Inflammatory macrophage (primary cell): Measurements from ENCODE around the gene ZNF525.
"Not testable (repeated sequence)": the region's sequence is repeated elsewhere in the genome, so short reads cannot be mapped to it uniquely, and the experiment has no call there.

Experiments
- DNase-seq, 2 donors: peaks; one replicate each; pipeline ENCODE4 v3.0.0-alpha.2; 2020 to 2022
- total RNA-seq, 18 experiments: gene quantifications; one replicate each; lab custom pipeline; 2026; ENCODE audit warnings: mixed read lengths in 6 of 18, inconsistent platforms in 2 of 18; lab: John Stamatoyannopoulos, UW

ZNF525 gene
- 4.3 to 36.0 (median 15.4) reads per million in 18 experiments for total RNA-seq

DNA sequence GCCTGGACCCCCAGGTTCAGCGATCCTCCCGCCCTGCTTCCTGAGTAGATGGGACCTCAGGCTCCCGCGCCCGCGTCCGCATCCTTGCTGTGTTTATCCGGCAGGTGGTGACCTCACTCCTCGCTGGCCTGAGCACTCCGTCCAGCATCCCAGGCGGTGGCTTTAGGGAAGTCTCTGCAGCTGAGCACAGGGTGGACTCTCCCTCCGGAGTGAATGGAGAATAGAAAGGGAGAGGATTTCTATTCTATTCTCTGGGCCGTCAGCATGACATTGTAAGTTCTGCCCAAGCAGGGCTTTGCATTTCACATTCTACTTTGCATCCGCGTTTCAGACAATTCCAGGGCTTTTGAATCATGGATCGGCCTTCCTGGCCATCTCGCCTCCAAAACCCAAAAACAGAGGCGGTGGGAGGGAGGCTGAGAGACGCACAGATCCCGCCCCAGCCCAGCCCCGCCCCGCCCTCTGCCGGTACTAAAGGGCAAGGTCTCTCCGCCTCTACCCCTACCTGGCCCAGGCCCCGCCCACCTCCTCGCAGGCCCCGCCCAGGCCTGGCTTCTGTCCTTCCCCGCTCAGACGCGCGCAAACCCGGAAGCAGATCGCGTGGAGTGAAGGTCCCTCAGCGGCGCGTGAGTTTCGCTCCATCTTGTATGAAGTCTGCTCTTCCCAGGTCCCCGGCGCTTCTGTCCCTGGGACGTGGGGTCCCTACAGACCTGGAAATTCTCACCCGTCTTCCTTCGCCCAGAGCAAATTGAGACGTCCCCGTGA, at the start of gene ZNF525:
ZNF525 (plus strand) TSS at position 572 of the 765 bp plus-strand sequence. CDS start 6,577 bp downstream, outside the sequence.
- DNase-seq, result peak; percentile 88 to 92

DNA sequence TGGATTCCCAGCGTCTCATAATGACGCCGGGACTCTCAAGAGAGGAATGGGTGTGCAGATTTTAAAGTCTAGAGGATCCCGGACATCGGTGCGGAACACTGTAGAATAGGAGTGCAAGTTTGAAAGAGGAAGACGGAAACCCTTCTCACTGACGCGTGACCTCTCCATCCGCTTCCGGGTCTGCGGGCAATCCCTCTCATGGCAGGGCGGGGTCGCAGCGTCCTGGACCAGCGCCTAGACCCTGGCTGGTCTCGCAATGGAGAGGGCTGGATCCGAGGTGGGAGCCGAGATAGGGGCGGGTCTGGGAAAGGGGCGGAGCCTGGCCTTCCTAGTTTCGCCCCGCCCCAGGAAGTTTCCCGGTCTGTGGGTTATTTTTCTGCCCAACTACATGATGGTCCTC, 36.5 kb upstream of the ZNF525 start:
- peak; percentile 33 to 37 for DNase-seq

GRCh38 chr19:53332484-53332883, 33.0 kb upstream of the ZNF525 start:
- no peak for DNase-seq

DNA sequence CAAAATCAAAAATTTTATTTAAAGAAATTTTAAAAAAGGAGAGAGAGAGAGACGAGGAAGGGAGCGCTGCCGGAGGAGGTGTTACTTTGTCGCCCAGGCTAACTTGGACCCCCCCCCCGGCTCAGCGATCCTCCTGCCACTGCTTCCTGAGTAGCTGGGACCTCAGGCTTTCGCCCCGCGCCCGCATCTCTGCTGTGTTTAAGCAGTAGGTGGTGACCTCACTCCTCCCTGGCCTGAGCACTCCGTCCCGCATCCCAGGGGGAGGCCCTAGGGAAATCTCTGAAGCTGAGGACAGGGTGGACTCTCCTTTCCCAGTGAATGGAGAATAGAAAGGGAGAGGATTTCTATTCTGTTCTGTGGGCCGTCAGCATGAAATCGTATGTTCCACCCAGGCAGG, 32.4 kb upstream of the ZNF525 start:
- no peak for DNase-seq

DNA sequence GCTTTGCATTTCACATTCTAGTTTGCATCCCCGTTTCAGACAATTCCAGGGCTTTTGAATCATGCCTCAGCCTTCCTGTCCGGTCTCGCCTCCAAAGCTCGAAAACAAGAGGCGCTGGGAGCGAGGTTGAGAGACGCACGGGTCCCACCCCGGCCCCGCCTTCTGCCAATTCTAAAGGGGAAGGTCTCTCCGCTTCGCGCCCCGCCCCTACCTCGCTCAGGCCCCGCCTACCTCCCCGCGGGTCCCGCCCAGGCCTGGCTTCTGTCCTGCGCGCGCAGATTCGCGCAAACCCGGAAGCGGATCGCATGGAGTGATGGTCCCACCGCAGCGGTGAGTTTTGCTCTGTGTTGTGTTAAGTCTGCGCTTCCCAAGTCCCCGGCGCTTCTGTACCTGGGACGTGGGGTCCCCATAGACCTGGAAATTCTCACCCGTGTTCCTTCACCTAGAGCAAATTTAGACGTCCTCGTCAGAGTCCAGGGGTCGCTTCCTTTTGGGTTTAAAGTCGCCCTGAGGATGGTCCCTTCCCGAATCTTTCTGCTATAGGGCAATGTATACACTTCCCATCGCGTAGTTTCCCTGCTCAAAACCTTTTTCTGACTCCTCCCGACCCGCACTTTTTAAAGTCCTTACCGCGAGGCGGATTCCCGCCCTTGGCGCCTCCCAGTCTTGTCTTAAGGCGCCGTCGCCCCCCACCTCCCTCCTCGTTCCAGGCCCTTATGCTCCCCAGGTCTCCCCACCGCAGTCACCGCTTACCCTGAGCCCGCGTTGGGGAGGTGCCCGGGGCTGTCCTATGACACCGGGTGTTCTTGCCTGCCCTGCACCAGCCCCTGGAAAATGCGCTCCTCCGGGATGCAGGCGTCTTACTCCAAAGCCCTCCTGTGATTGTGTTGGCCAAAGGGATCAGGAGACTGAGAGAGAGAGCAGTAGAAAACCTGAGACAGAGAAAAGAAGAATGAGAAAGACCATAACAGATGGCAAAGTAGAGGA, 31.7 kb upstream of the ZNF525 start, which contains the start of gene ZNF845:
ZNF845 (plus strand) TSS at position 287 of the 987 bp plus-strand sequence. CDS start 7,559 bp downstream, outside the sequence.
- DNase-seq, result peak; percentile 93 to 94

GRCh38 chr19:53344403-53344802, 21.1 kb upstream of the ZNF525 start:
- DNase-seq, result not testable (repeated sequence)

GRCh38 chr19:53355739-53356138, 9.8 kb upstream of the ZNF525 start:
- DNase-seq, result no peak

GRCh38 chr19:53357821-53358581, 7.5 kb upstream of the ZNF525 start:
- no peak for DNase-seq

DNA sequence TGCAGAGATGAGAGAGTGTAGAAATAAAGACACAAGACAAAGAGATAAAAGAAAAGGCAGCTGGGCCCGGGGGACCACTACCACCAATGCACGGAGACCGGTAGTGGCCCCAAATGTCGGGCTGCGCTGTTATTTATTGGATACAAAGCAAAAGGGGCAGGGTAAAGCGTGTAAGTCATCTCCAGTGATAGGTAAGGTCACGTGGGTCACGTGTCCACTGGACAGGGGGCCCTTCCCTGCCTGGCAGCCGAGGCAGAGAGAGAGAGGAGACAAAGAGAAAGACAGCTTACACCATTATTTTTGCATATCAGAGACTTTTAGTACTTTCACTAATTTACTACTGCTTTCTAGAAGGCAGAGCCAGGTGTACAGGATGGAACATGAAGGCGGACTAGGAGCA, 5.4 kb upstream of the ZNF525 start:
- not testable (repeated sequence) for DNase-seq

DNA sequence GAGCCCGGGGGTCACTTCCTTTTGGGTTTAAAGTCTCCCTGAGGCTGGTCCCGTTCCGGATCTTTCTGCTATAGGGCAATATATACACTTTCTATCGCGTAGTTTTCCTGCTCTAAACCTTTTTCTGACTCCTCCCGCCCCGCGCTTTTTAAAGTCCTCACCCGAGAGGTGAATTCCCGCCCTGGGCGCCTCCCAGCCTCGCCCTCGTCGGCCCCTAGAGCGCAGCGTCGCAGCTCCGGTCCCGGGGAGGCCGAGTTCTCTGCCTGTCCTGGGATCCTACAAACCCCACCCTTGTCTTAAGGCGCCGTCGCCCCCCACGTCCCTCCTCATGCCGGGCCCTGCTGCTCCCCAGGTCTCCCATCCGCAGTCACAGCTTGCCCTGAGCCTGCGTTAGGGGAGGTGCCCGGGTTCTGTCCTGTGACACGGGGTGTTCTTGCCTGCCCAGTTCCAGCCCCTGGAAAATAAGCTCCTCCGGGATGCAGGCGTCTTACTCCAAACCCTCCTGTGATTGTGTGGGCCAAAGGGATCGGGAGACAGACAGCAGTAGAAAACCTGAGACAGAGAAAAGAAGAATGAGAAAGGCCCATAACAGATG, 491 bp downstream of the ZNF525 start:
- DNase-seq, result peak in 1 of 2 donors; percentile 29

DNA sequence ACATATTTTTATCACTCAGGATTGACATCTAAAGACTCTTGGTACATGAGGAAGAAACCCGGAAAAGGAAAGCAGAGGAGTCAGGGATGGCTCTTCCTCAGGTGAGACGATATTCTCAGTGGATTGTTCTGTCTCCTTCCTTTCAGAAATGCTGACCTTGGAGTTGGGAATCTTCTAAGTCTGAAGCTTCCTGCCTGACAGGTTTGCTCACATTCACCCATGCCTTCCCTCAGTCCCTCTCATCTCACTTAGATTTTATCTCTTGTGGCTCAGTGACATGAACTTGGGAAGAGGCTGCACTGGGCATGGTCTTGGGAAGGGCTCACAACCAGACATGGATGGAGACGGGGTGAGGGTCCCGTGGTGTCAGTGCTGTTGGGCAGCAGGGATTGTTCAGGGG, 6.7 kb downstream of the ZNF525 start:
- DNase-seq, result no peak

DNA sequence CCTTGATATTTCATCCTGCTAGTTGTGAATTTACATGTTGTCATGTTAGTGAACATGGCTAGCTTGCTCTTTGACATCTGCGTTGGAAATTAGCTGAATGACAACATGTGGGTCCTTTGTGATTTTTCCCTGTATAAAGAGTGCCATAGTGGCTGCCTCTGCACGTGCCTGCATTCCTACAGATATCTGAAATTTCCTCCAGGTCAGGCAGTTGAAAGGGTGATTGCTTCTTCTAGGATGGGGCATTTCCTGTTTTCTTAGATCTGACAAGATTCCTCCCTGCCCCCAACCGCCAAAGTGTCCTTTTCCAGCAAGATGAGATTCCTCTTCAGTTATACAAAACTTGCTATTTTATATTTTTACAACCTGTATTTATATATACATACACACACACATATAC, 8.8 kb downstream of the ZNF525 start:
- no peak for DNase-seq

DNA sequence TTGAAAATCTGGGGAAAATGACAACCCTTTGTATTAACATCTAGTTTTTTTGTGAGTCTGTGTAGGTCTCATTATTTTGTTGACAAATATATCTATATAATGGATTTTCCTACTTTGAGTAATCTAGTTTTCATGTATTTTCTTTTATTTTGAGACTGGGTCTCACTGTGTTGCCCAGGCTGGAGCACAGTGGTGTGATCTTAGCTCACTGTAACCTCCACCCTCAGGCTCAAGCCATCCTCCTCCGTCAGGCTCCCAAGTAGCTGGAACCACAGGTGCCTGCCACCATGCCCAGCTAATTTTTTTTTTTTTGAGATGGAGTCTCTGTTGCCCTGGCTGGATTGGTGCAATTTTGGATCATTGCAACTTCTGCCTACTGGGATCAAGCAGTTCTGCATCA, 9.2 kb downstream of the ZNF525 start:
- DNase-seq, result no peak

GRCh38 chr19:53381376-53381775, 15.9 kb downstream of the ZNF525 start:
- no peak for DNase-seq

- no peak for DNase-seq
These were observed 22.7 kb downstream of the ZNF525 start for GRCh38 chr19:53388168-53388567.

DNA sequence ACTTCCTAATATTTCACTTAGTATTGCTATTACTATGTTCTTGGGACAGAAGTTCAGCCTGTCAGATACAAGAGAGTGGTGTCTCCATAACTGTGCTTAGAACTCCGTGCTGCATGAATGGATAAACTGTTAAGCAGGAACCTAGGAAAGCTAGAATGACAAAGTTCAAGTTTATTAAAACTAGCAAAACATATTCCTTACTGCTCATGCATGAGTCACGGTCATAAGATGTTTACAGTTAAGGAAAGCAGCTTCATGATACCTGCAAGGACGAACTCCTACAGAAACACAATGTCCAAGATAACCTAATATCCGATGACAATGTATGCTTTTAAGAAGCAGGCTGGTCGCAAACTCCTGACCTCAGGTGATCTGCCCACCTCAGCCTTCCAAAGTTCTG, 23.4 kb downstream of the ZNF525 start:
- no peak for DNase-seq

DNA sequence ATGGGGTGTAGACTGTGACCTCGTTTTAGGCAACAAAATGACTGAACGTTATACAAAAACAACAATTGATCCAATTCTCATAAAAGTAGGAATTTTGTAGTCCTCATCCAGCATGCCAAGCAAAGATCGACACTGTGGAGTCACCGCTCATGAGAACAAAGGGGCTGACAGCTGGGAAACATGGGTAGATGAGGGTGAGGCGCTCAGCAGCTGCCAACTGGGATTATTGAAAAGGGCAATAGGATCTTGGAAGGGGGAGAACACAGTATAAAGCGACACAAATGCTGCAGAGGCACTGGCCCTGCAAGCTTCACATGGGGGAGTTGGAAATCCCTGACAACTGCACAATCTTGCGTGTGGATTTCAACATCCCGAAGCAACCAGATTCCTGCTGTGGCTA, 24.1 kb downstream of the ZNF525 start:
- no peak for DNase-seq

GRCh38 chr19:53389978-53390377, 24.5 kb downstream of the ZNF525 start:
- DNase-seq, result no peak

DNA sequence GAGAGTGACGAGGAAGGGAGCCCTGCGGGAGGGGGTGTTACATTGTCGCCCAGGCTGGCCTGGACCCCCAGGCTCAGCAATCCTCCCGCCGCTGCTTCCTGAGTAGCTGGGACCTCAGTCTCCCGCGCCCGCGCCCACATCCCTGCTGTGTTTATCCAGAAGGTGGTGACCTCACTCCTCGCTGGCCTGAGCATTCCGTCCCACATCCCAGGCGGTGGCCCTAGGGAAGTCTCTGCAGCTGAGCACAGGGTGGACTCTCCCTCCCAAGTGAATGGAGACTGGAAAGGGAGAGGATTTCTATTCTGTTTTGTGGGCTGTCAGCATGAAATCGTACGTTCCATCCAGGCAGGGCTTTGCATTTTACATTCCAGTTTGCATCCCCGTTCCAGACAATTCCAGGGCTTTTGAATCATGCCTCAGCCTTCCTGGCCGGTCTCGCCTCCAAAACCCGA, 29.0 kb downstream of the ZNF525 start:
- peak in 1 of 2 donors; percentile 27 for DNase-seq

- DNase-seq, result peak; percentile 92 to 94
These were observed 29.7 kb downstream of the ZNF525 start, which contains the start of gene ZNF765 for GRCh38 chr19:53394974-53395839. Gene ZNF765, plus strand, starts transcription at chr19:53395149. Its CDS starts 2,867 bp downstream, at chr19:53398016.
